Peyer's patch (tissue), 4 donors: ENCODE data around the gene TRIP4. TPM values are rescaled to one million over a fixed set of nuclear protein-coding genes. Genes with fewer than 3 reads are reported as not detected.
A peak's percentile ranks its signal among the peaks of the same experiment; 100 is the strongest.

Source experiments
- DNase-seq, 3 donors: peaks; one replicate each; pipeline ENCODE4 v3.0.0-alpha.2; 2017 to 2019
- H3K27ac ChIP-seq, 4 donors: fragments of 200-600 bp; sonication (generic); one replicate each; pipeline ENCODE4 v1.5.1; 2016 to 2019
- H3K27me3 ChIP-seq, 2 donors: fragments of 200-600 bp; sonication (generic); one replicate each; pipeline ENCODE4 v1.5.1; 2019
- H3K36me3 ChIP-seq, 3 donors: fragments of 200-600 bp; sonication (generic); one replicate each; pipeline ENCODE4 v1.5.1; 2016 to 2019
- H3K4me1 ChIP-seq, 4 donors: fragments of 200-600 bp; sonication (generic); one replicate each; pipeline ENCODE4 v1.5.1; 2016 to 2019
- H3K4me3 ChIP-seq, 4 donors: fragments of 200-600 bp; sonication (generic); 1 replicate in 3 of 4; 2 replicates in 1 of 4; pipeline ENCODE4 v1.5.1; 2016 to 2019; ENCODE audit warnings: mild to moderate bottlenecking in 1 of 4
- H3K9me3 ChIP-seq, 4 donors: fragments of 200-600 bp; sonication (generic); one replicate each; pipeline ENCODE4 v1.5.1; 2016 to 2019; ENCODE audit warnings: mild to moderate bottlenecking in 1 of 4
- POLR2A ChIP-seq, 2 donors: fragments of 450-650 bp; IDR thresholded peaks; one replicate each; pipeline ENCODE4 v1.5.1; 2017; ENCODE audit warnings: antibody characterized with exemption in 2 of 2, mild to moderate bottlenecking in 2 of 2, moderate library complexity in 2 of 2
- small RNA-seq, 2 donors: library from RNA; depleted of rRNA; stranded (forward); fragments of <200 nt; gene quantifications; one replicate each; pipeline ENCODE3, GENCODE V24; 2016
- total RNA-seq, 4 donors: library from RNA; depleted of rRNA; stranded (reverse); fragments of >200 nt; gene quantifications; one replicate each; pipeline ENCODE4 v1.1.0, GENCODE V29; 2016
- TF ChIP-seq, protein P1 (sequence below), 6 experiments: fragments of 450-650 bp in 4 of 6; fragments of 200-600 bp in 2 of 6; sonication (generic) in 1 of 6; IDR thresholded peaks; one replicate each; pipeline ENCODE4 v1.5.1; 2017 to 2019; ENCODE audit warnings: antibody characterized with exemption in 6 of 6, mild to moderate bottlenecking in 3 of 6, moderate library complexity in 1 of 6

TRIP4 gene
- total RNA-seq, 4 donors from 2014 or later: 18.9 to 61.9 (median 19.9) TPM

DNA sequence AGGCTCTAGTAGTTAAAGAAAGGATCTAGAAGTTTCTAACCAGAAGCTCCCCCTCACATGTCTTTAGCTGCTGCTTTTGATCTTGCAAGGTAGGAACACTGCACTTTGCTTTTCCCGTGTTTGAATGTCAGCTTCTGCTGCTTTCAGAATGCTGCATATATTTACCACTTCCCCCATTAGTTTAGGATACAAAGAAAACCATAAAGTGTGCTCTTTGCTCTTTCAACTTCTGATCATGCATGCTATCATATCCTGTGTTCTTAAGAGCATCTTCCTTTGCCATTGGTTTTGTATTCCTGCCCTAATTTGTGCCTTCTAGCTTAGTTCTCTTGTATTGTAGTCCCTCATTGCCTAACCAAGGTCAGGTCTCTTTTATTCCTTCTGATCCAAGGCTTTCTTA, 116.0 kb downstream of the TRIP4 start:
- H3K4me1 ChIP-seq: peaks cover 7 to 66% (median 20%) of the 10 kb centered on the region in 4 donors
- TF ChIP-seq, protein P1, sequence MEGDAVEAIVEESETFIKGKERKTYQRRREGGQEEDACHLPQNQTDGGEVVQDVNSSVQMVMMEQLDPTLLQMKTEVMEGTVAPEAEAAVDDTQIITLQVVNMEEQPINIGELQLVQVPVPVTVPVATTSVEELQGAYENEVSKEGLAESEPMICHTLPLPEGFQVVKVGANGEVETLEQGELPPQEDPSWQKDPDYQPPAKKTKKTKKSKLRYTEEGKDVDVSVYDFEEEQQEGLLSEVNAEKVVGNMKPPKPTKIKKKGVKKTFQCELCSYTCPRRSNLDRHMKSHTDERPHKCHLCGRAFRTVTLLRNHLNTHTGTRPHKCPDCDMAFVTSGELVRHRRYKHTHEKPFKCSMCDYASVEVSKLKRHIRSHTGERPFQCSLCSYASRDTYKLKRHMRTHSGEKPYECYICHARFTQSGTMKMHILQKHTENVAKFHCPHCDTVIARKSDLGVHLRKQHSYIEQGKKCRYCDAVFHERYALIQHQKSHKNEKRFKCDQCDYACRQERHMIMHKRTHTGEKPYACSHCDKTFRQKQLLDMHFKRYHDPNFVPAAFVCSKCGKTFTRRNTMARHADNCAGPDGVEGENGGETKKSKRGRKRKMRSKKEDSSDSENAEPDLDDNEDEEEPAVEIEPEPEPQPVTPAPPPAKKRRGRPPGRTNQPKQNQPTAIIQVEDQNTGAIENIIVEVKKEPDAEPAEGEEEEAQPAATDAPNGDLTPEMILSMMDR (IDR thresholded peaks at IDR 0.05): no peak
- no peak for TF ChIP-seq POLR2A (IDR thresholded peaks at IDR 0.05)
- DNase-seq: no peak

More for the DNA sequence above, 116.0 kb downstream of the TRIP4 start:
- H3K27ac ChIP-seq: peak overlapping the region; percentile 13 to 69 (median 64)
- peak overlapping the region in 2 of 4 donors; percentile 8 to 10 for H3K4me3 ChIP-seq
- no peaks in the 10 kb centered on the region for H3K27me3 ChIP-seq
- H3K36me3 ChIP-seq: peaks cover 0 to 15% (median 0%) of the 10 kb centered on the region in 3 donors
- H3K9me3 ChIP-seq: no peaks in the 10 kb centered on the region

Small RNA genes within 50 kb of the gene (small RNA-seq; reads per million reads assigned to genes)
- gene RF00019 (0 reads per million in 2 donors), gene RF00554 (0 reads per million in 2 donors)

Other genes with a start within 250 kb of the TRIP4 start
- 10 to 100 TPM in 1 of 4 donors, under 1 TPM in 2, not detected in 1; 0.38 to 13.2 (median 0.40) TPM for gene SNX22, start 236.1 kb upstream of the TRIP4 start, total RNA-seq
- gene PPIB, start 224.8 kb upstream of the TRIP4 start, total RNA-seq: 100 to 1,000 TPM; 120 to 244 (median 200) TPM
- gene CSNK1G1, start 31.7 kb upstream of the TRIP4 start, total RNA-seq: 10 to 100 TPM; 12.3 to 36.5 (median 24.2) TPM
- 1 to 10 TPM; 1.4 to 7.4 (median 4.5) TPM for gene PCLAF, start 6.4 kb upstream of the TRIP4 start, total RNA-seq
- 10 to 100 TPM; 22.1 to 57.8 (median 36.0) TPM for gene ZNF609, start 72.7 kb downstream of the TRIP4 start, total RNA-seq